ENCODE results near the gene TTLL8. TPM values are rescaled to one million over a fixed set of nuclear protein-coding genes. Genes with fewer than 3 reads are reported as not detected.

Gene TTLL8
- total and polyA plus RNA-seq, 11 donors: not detected

DNA sequence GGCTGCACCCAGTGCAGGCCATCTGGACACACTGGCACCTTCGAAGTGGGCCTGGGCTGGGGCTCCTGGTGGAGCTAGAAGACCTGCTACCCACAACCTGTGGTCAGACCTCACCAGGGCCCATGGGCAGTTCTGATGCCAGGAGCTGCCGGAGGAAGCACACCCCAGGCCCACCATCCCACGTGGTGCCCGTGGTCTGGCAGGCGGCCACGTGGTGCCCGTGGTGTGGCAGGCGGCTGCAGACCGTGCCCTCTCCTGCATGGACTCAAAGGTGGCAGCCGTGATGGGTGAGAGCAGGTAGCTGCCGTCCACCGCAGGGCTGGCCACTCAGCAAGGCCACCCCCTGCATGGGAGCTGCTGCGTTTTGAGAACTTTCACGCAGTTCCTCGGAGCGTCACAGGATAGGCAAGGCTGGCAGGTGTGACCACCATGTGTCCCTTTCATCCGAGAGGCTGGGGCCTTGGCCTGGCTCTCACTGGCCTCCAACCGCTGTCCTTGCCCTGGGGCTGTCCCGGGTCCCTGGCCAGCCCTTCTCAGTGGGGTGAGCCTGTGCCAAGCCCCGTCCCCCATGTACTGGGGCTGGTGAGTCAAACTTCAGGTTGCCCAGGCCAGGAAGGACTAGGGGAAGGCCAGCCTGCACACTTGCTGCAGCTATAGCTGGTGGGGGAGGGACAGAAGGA lies 41.6 kb downstream of the TTLL8 start:
- Histone ChIP-seq H3K36me3 (no peaks in the 10 kb centered on the region), H3K9me3 (no peaks in the 10 kb centered on the region), H3K4me3 (no peak overlapping the region), H3K27ac (peak overlapping the region in 1 of 12 donors; percentile 44), H3K4me1 (peaks cover 0 to 16% (median 4%) of the 10 kb centered on the region in 12 donors), H3K27me3 (peaks cover 25 to 62% (median 50%) of the 10 kb centered on the region in 9 donors)
- intact Hi-C loops (cut with DNase I): no loop called here
- DNase-seq (peak in 1 of 5 donors; percentile 58), ATAC-seq (no peak)
- TF ChIP-seq CTCF (IDR thresholded peaks at IDR 0.05) (no peak), POLR2A (IDR thresholded peaks at IDR 0.05) (no peak)
- WGBS, 4 donors: 84 to 95% (median 89%) methylated on average over 4 to 20 of the region's 20 CpGs

- 7 to 47% (median 39%) methylated on average over 3 to 30 of the region's 30 CpGs for WGBS, 4 donors
These were observed 42.4 kb downstream of the TTLL8 start for GRCh38 chr22:50015451-50016307.

GRCh38 chr22:50014655-50015401 lies 43.3 kb downstream of the TTLL8 start:
- DNase-seq (peak in 1 of 5 donors; percentile 47), ATAC-seq (no peak)
- TF ChIP-seq CTCF (IDR thresholded peaks at IDR 0.05): no peak
- no peak for TF ChIP-seq POLR2A (IDR thresholded peaks at IDR 0.05)
- H3K27ac ChIP-seq: no peak overlapping the region
- peak overlapping the region in 2 of 12 donors; percentile 16 to 33 for H3K4me3 ChIP-seq
- H3K36me3 ChIP-seq: no peaks in the 10 kb centered on the region
- no peaks in the 10 kb centered on the region for H3K9me3 ChIP-seq
- 2 to 4% (median 4%) methylated on average over 5 to 91 of the region's 91 CpGs for WGBS, 4 donors
- intact Hi-C loops (cut with DNase I): no loop called here
- H3K4me1 ChIP-seq: peaks cover 0 to 22% (median 5%) of the 10 kb centered on the region in 12 donors
- peaks cover 34 to 79% (median 66%) of the 10 kb centered on the region in 9 donors for H3K27me3 ChIP-seq

More at GRCh38 chr22:50015451-50016307, 42.4 kb downstream of the TTLL8 start:
- TF ChIP-seq POLR2A (IDR thresholded peaks at IDR 0.05) (no peak), CTCF (IDR thresholded peaks at IDR 0.05) (no peak)
- H3K4me1 ChIP-seq: peaks cover 0 to 17% (median 4%) of the 10 kb centered on the region in 12 donors
- H3K27ac ChIP-seq: no peak overlapping the region
- no peaks in the 10 kb centered on the region for H3K9me3 ChIP-seq
- intact Hi-C loops (cut with DNase I): no loop called here
- ATAC-seq (no peak), DNase-seq (peak in 1 of 5 donors; percentile 55)
- H3K4me3 ChIP-seq: no peak overlapping the region
- peaks cover 27 to 70% (median 58%) of the 10 kb centered on the region in 9 donors for H3K27me3 ChIP-seq
- H3K36me3 ChIP-seq: no peaks in the 10 kb centered on the region

Measured in heart left ventricle (tissue), 16 donors.